Thyroid gland (tissue), 4 donors: ENCODE results near the gene PATJ. TPM values are rescaled to one million over a fixed set of nuclear protein-coding genes. Genes with fewer than 3 reads are reported as not detected.
"Not testable (repeated sequence)": the region's sequence is repeated elsewhere in the genome, so short reads cannot be mapped to it uniquely, and the experiment has no call there.

ENCODE experiments used
- DNase-seq, 2 donors: peaks; one replicate each; pipeline ENCODE4 v3.0.0-alpha.2; 2019
- H3K27ac ChIP-seq, 3 donors: fragments of 200-600 bp; sonication (generic); 1 replicate in 2 of 3; 2 replicates in 1 of 3; pipeline ENCODE4 v1.5.1; 2016 to 2019; ENCODE audit warnings: mild to moderate bottlenecking in 1 of 3, moderate library complexity in 1 of 3
- H3K27me3 ChIP-seq: fragments of 200-600 bp; sonication (generic); one replicate; pipeline ENCODE4 v1.5.1; 2019
- H3K36me3 ChIP-seq, 2 donors: fragments of 200-600 bp; sonication (generic); one replicate each; pipeline ENCODE4 v1.5.1; 2016 to 2019
- H3K4me1 ChIP-seq, 2 donors: fragments of 200-600 bp; sonication (generic); one replicate each; pipeline ENCODE4 v1.5.1; 2017 to 2019
- H3K4me3 ChIP-seq, 3 donors: fragments of 200-600 bp; sonication (generic); replicated peaks in 1 of 3; 1 replicate in 2 of 3; 2 replicates in 1 of 3; pipeline ENCODE4 v1.5.1; 2016; ENCODE audit warnings: mild to moderate bottlenecking in 1 of 3
- H3K9me3 ChIP-seq: fragments of 200-600 bp; sonication (generic); one replicate; pipeline ENCODE4 v1.5.1; 2017
- POLR2A ChIP-seq, 2 donors: fragments of 450-650 bp; IDR thresholded peaks; one replicate each; pipeline ENCODE4 v1.6.1; 2017; ENCODE audit warnings: antibody characterized with exemption in 2 of 2, mild to moderate bottlenecking in 2 of 2, moderate library complexity in 1 of 2
- whole genome bisulfite sequencing, 2 donors: methylation state at CpG; one replicate each; pipeline ENCODE4 v1.1.5; 2017; 5-methylcytosine and 5-hydroxymethylcytosine counted together
- intact Hi-C: fragments of 100-400 bp; cut with DNase I; formaldehyde crosslinking; loops from one replicate; pipeline ENCODE4 v1.15.1; 2023
- total RNA-seq, 4 donors: library from RNA; depleted of rRNA; stranded (reverse); fragments of >200 nt; gene quantifications; one replicate each; pipeline ENCODE4 v1.2.3, GENCODE V29; 2016
- TF ChIP-seq, protein P1 (sequence below), 6 experiments: fragments of 200-600 bp in 3 of 6; fragments of 450-650 bp in 3 of 6; sonication (generic) in 3 of 6; IDR thresholded peaks; one replicate each; pipeline ENCODE4 v1.5.1; 2016 to 2019; ENCODE audit warnings: antibody characterized with exemption in 6 of 6, mild to moderate bottlenecking in 2 of 6, inconsistent platforms in 1 of 6, moderate library complexity in 1 of 6

PATJ gene
- total RNA-seq, 4 donors from 2014 or later = 94.7 to 221 (median 119) TPM

DNA sequence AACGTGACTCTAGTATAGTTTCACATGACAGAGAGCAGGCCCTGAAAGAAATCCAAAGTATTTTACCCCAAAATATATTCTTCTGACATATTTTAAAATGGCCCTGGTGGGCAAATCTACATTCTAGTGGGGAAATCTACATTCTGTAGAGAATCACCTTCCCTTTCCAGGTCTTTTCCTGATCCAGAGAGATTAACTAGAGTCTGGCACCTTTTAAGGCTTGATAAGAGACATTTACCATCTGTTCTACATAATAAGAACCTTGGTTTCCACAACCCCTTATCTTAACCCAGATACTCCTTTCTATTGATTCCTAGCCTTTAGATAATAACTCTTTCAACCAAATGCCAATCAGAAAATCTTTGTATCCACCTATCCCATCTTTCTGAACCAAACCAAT, 435.3 kb downstream of the PATJ start:
- H3K9me3 ChIP-seq = no peaks in the 10 kb centered on the region
- no peak for DNase-seq
- TF ChIP-seq, protein P1, sequence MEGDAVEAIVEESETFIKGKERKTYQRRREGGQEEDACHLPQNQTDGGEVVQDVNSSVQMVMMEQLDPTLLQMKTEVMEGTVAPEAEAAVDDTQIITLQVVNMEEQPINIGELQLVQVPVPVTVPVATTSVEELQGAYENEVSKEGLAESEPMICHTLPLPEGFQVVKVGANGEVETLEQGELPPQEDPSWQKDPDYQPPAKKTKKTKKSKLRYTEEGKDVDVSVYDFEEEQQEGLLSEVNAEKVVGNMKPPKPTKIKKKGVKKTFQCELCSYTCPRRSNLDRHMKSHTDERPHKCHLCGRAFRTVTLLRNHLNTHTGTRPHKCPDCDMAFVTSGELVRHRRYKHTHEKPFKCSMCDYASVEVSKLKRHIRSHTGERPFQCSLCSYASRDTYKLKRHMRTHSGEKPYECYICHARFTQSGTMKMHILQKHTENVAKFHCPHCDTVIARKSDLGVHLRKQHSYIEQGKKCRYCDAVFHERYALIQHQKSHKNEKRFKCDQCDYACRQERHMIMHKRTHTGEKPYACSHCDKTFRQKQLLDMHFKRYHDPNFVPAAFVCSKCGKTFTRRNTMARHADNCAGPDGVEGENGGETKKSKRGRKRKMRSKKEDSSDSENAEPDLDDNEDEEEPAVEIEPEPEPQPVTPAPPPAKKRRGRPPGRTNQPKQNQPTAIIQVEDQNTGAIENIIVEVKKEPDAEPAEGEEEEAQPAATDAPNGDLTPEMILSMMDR (IDR thresholded peaks at IDR 0.05) = no peak
- TF ChIP-seq POLR2A (IDR thresholded peaks at IDR 0.05) = no peak
- H3K4me3 ChIP-seq = no peak overlapping the region
- no peaks in the 10 kb centered on the region for H3K36me3 ChIP-seq
- 64 to 74% methylated on average over 1 of the region's 1 CpG for WGBS, 2 donors
- no peaks in the 10 kb centered on the region for H3K4me1 ChIP-seq
- no peak overlapping the region for H3K27ac ChIP-seq
- intact Hi-C loops = loop anchor here (2.0 kb wide), 1 partner anchor 229 kb away; no protein-coding TSS in a partner anchor
- no peaks in the 10 kb centered on the region for H3K27me3 ChIP-seq

- no peaks in the 10 kb centered on the region for H3K4me1 ChIP-seq
- no peak for DNase-seq
- intact Hi-C loops = no loop called here
- H3K4me3 ChIP-seq = no peak overlapping the region
- TF ChIP-seq POLR2A (IDR thresholded peaks at IDR 0.05) = no peak
- TF ChIP-seq, protein P1 (IDR thresholded peaks at IDR 0.05) = no peak
- H3K9me3 ChIP-seq = no peaks in the 10 kb centered on the region
- H3K27ac ChIP-seq = no peak overlapping the region
- no peaks in the 10 kb centered on the region for H3K36me3 ChIP-seq
- H3K27me3 ChIP-seq = no peaks in the 10 kb centered on the region
- 93 to 94% methylated on average over 7 of the region's 7 CpGs for WGBS, 2 donors
Measured at GRCh38 chr1:62178372-62178771, 436.1 kb downstream of the PATJ start.

DNA sequence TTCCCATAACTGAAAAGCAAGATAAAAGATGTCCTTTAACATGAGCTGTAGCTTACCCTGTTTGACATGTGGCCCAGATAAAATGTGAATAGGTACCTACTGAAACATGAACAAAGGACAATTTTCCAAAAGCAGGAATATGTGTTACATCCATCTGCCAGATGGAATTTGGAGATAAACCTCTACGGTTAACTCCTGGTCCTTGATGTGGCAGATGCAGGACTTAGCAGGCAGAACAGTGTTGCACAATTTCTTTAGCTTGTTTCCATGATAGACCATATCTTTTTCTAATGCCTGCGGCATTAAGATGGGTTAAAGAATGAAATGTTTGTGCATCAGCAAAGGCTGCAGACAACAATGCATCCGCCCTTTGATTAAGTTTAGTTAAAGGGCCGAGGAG, 437.8 kb downstream of the PATJ start:
- H3K27ac ChIP-seq, intact Hi-C loops, H3K9me3 ChIP-seq: not testable (repeated sequence)

GRCh38 chr1:62180639-62181038, 438.4 kb downstream of the PATJ start:
- Histone ChIP-seq H3K27me3 (no peaks in the 10 kb centered on the region), H3K9me3 (no peaks in the 10 kb centered on the region), H3K27ac (no peak overlapping the region), H3K36me3 (no peaks in the 10 kb centered on the region), H3K4me1 (no peaks in the 10 kb centered on the region), H3K4me3 (no peak overlapping the region)
- 46 to 48% methylated on average over 6 of the region's 6 CpGs for WGBS, 2 donors
- TF ChIP-seq POLR2A (IDR thresholded peaks at IDR 0.05) = no peak
- TF ChIP-seq, protein P1 (IDR thresholded peaks at IDR 0.05) = no peak
- DNase-seq = no peak
- intact Hi-C loops = no loop called here

More for the DNA sequence above, 437.8 kb downstream of the PATJ start:
- not testable (repeated sequence) for DNase-seq, H3K36me3 ChIP-seq, H3K27me3 ChIP-seq, H3K4me3 ChIP-seq, H3K4me1 ChIP-seq
- WGBS, 2 donors = 91 to 92% methylated on average over 4 of the region's 4 CpGs

- Histone ChIP-seq H3K4me1 (no peaks in the 10 kb centered on the region), H3K27me3 (no peaks in the 10 kb centered on the region), H3K4me3 (no peak overlapping the region), H3K36me3 (no peaks in the 10 kb centered on the region), H3K9me3 (no peaks in the 10 kb centered on the region), H3K27ac (no peak overlapping the region)
- TF ChIP-seq POLR2A (IDR thresholded peaks at IDR 0.05) = no peak
- TF ChIP-seq, protein P1 (IDR thresholded peaks at IDR 0.05) = no peak
- DNase-seq = no peak
- intact Hi-C loops = no loop called here
- 76 to 77% methylated on average over 7 of the region's 7 CpGs for WGBS, 2 donors
Measured at GRCh38 chr1:62181532-62181931, 439.3 kb downstream of the PATJ start.

DNA sequence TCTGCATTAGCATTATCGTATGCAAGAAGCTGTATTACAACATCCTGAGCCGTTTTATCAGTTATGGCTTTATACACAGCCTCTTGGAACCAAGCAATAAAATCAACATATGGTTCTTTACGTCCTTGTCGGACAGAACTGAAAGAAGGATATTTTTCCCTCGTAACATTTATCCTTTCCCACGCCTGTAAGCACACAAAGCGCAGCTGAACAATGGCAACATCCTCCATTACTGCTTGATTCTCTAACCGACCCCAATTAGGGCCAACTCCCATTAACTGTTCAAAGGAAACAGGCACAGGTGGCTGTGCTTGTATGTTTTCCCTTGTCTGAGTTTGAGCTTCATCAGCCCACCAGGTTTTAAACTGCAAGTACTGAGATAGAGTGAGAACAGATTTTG, 439.9 kb downstream of the PATJ start:
- H3K4me1 ChIP-seq, DNase-seq, H3K36me3 ChIP-seq, H3K9me3 ChIP-seq, H3K27ac ChIP-seq, H3K27me3 ChIP-seq, intact Hi-C loops, H3K4me3 ChIP-seq: not testable (repeated sequence)
- 82 to 87% methylated on average over 8 of the region's 8 CpGs for WGBS, 2 donors

- H3K27me3 ChIP-seq, intact Hi-C loops, DNase-seq, H3K36me3 ChIP-seq, H3K27ac ChIP-seq, H3K4me3 ChIP-seq, H3K9me3 ChIP-seq, H3K4me1 ChIP-seq: not testable (repeated sequence)
- WGBS, 2 donors = 74 to 77% methylated on average over 11 of the region's 11 CpGs
Measured at GRCh38 chr1:62183164-62184020, 441.1 kb downstream of the PATJ start.
